Ovary (tissue), 10 donors: Measurements from ENCODE around the gene PNMT. TPM values are rescaled to one million over a fixed set of nuclear protein-coding genes. Genes with fewer than 3 reads are reported as not detected.

ENCODE experiments used
- DNase-seq, 5 donors: peaks; one replicate each; pipeline ENCODE4 v3.0.0-alpha.2; 2019 to 2020
- H3K27ac ChIP-seq, 2 donors: fragments of 200-600 bp; one replicate each; pipeline versions ENCODE4 v1.5.1 to v1.8.0; 2019 to 2022
- H3K27me3 ChIP-seq: fragments of 200-600 bp; one replicate; pipeline ENCODE4 v1.8.0; 2022
- H3K36me3 ChIP-seq: fragments of 200-600 bp; sonication (generic); one replicate; pipeline ENCODE4 v1.5.1; 2019
- H3K4me1 ChIP-seq: one replicate; pipeline ENCODE4 v1.8.1; 2013; ENCODE audit warnings: mild to moderate bottlenecking, moderate library complexity; ENCODE audit not compliant: insufficient read depth
- H3K4me3 ChIP-seq: fragments of 200-600 bp; sonication (generic); one replicate; pipeline ENCODE4 v1.5.1; 2017
- H3K9me3 ChIP-seq, 2 donors: fragments of 200-600 bp in 1 of 2; sonication (generic) in 1 of 2; one replicate each; pipeline versions ENCODE4 v1.5.1 to v1.8.1; 2013 to 2019; ENCODE audit warnings: mild to moderate bottlenecking in 1 of 2, moderate library complexity in 1 of 2
- EP300 ChIP-seq: sonication (generic); formaldehyde crosslinking; IDR thresholded peaks from one replicate; pipeline ENCODE4 v1.6.1; 2017; ENCODE audit warnings: antibody characterized with exemption
- POLR2A ChIP-seq: fragments of 450-650 bp; IDR thresholded peaks from one replicate; pipeline ENCODE4 v1.6.1; 2017; ENCODE audit warnings: antibody characterized with exemption, mild to moderate bottlenecking, moderate library complexity
- WGBS, 3 donors: extraction: QIAGEN DNeasy Blood & Tissue Kit in 1 of 3; methylation state at CpG; one replicate each; pipeline versions ENCODE4 v1.1.5 to v1.1.7; 2013 to 2017; 5-methylcytosine and 5-hydroxymethylcytosine counted together
- intact Hi-C, 4 donors: fragments of 100-400 bp; cut with DNase I; formaldehyde crosslinking; loops; one replicate each; pipeline versions ENCODE4 v1.11.0 to v1.15.1; 2022 to 2023
- long read RNA-seq, 3 donors: library from polyadenylated mRNA in 2 of 3; unstranded in 2 of 3; transcript quantifications; one replicate each; pipeline ENCODE4 v2.0.0 and lab custom pipeline, GENCODE V29; 2021 to 2026
- polyA plus RNA-seq, 2 donors: library from polyadenylated mRNA; stranded (reverse); fragments of 200-250 nt in 1 of 2; fragments of 350-450 nt in 1 of 2; fragmentation: Illumina TruSeq in 1 of 2; extraction: RNeasy Lipid Tissue Mini Kit (QIAGEN cat#74804) in 1 of 2; gene quantifications; one replicate each; pipeline ENCODE4 v1.2.3, GENCODE V29; 2013 to 2014
- total RNA-seq, 7 donors: library from RNA; depleted of rRNA in 2 of 7; stranded (reverse); fragments of >200 nt in 2 of 7; fragmentation: NEBNext Ultra II Directional in 3 of 7; extraction: Animal tissue kit (Norgen Biotek cat#: 25700) in 3 of 7; gene quantifications; one replicate each; pipeline versions ENCODE4 v1.1.0 to v1.2.4, GENCODE V29; 2016 to 2023
- TF ChIP-seq, protein P1 (sequence below), 3 donors: fragments of 450-650 bp in 2 of 3; fragments of 200-600 bp in 1 of 3; IDR thresholded peaks; one replicate each; pipeline versions ENCODE4 v1.5.1 to v1.8.0; 2016 to 2022; ENCODE audit warnings: antibody characterized with exemption in 3 of 3, mild to moderate bottlenecking in 1 of 3
- donor health status: DM: no; HTN: no; CAD: no; lungs with moderate emphysema.
- donor health status: DM: no; HTN: no; CAD: no.
- donor health status: Bipolar disorder and iron deficiency.
- donor health status: DM: yes; HTN: yes; CAD: no.
- donor health status: DM: no; HTN: no; CAD: no.
- donor health status: DM: yes; HTN: yes; CAD: no.

Gene PNMT
- total RNA-seq (1 to 10 TPM in 5 of 7 donors, under 1 TPM in 1, not detected in 1; 0.60 to 5.1 (median 1.4) TPM), polyA plus RNA-seq (1 to 10 TPM in 1 of 2 donors, not detected in 1; 1.1 TPM)
- long read RNA-seq, donor 1: 0 reads
- long read RNA-seq, donor 2, partial matches to known transcripts: 0 of 3 reads
- long read RNA-seq, donor 2, other reads (novel, unspliced or antisense): 0 of 3 reads
- long read RNA-seq, donor 3: 0 reads

- Histone ChIP-seq H3K9me3 (no peaks in the 10 kb centered on the region), H3K27me3 (no peaks in the 10 kb centered on the region), H3K36me3 (no peaks in the 10 kb centered on the region), H3K27ac (no peak within 1 kb of the TSS), H3K4me3 (peak within 1 kb of the TSS; percentile 32), H3K4me1 (peaks cover 4% of the 10 kb centered on the region)
- intact Hi-C loops: loop anchor here in 1 of 4 donors (5.0 kb wide), 1 partner anchor 46 kb away; no protein-coding TSS in a partner anchor
- peak; percentile 62 to 81 (median 65) for DNase-seq
- TF ChIP-seq POLR2A (no peak), EP300 (no peak)
- TF ChIP-seq, protein P1, sequence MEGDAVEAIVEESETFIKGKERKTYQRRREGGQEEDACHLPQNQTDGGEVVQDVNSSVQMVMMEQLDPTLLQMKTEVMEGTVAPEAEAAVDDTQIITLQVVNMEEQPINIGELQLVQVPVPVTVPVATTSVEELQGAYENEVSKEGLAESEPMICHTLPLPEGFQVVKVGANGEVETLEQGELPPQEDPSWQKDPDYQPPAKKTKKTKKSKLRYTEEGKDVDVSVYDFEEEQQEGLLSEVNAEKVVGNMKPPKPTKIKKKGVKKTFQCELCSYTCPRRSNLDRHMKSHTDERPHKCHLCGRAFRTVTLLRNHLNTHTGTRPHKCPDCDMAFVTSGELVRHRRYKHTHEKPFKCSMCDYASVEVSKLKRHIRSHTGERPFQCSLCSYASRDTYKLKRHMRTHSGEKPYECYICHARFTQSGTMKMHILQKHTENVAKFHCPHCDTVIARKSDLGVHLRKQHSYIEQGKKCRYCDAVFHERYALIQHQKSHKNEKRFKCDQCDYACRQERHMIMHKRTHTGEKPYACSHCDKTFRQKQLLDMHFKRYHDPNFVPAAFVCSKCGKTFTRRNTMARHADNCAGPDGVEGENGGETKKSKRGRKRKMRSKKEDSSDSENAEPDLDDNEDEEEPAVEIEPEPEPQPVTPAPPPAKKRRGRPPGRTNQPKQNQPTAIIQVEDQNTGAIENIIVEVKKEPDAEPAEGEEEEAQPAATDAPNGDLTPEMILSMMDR (IDR thresholded peaks at IDR 0.05): peak in 2 of 3 donors; percentile 64 to 65
- WGBS, 3 donors: 2 to 3% (median 2%) methylated on average over 85 of the region's 85 CpGs
Observed at GRCh38 chr17:39667945-39668924, at the start of gene PNMT. Gene PNMT (plus strand): TSS chr17:39668453. CDS start chr17:39668476, 23 bp downstream.

DNA sequence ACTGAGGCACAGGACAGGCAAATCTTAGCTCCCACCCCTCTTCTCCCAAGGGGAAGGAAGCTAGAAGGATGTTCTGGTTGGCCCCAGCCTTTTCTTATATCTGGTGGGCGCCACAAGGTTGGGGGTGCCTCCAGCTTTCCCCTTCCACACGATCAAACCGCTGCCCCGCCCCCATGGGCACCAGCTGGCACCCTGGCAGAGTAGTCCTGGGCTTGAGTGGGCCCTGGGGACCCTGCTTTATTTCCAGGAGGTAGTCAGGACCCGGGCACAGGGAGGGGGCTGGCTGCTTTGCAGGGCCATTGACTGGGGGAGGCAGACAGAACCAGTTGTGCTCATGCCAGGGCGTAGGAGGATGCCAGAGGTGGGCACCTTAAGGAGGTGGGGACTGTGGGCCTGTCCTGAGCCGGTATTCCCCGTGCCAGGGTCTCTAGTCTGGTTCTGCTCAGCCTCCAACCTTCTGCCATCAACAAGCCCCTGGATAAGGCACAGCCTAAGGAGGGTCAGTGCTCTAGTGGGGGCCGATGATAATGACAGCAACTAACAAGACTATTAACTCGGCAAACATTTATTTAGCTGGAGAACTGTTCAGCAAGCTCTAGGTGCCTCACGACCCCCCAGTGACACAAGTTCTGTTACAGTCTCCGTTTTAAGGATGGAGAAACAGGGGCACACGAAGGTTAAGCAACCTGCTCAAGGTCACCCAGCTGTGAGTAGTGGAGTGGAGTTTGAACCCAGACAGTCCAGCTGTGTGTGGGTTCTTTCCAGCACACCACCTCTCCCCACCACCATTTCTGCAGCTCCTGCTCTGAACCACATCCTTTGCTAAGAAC is 49.1 kb upstream of the PNMT start:
- Histone ChIP-seq H3K4me1 (peaks cover 4% of the 10 kb centered on the region), H3K4me3 (no peak overlapping the region), H3K36me3 (no peaks in the 10 kb centered on the region), H3K27ac (no peak overlapping the region), H3K9me3 (no peaks in the 10 kb centered on the region), H3K27me3 (no peaks in the 10 kb centered on the region)
- intact Hi-C loops: no loop called here
- DNase-seq: no peak
- TF ChIP-seq EP300: no peak
- TF ChIP-seq, protein P1 (IDR thresholded peaks at IDR 0.05): no peak
- no peak for TF ChIP-seq POLR2A
- 32 to 38% (median 36%) methylated on average over 13 of the region's 13 CpGs for WGBS, 3 donors

GRCh38 chr17:39619786-39620101 is 48.5 kb upstream of the PNMT start:
- no peaks in the 10 kb centered on the region for H3K27me3 ChIP-seq
- intact Hi-C loops: loop anchor here (5.0 to 10.0 kb wide), 4 partner anchors 48 to 133 kb away; partner anchors contain the start of genes PNMT (in 1 of the 4) and TCAP (in 1 of the 4)
- no peak overlapping the region for H3K27ac ChIP-seq
- 50 to 68% (median 53%) methylated on average over 1 of the region's 1 CpG for WGBS, 3 donors
- no peak for TF ChIP-seq POLR2A
- TF ChIP-seq, protein P1 (IDR thresholded peaks at IDR 0.05): no peak
- TF ChIP-seq EP300: no peak
- H3K4me1 ChIP-seq: peaks cover 4% of the 10 kb centered on the region
- H3K9me3 ChIP-seq: no peaks in the 10 kb centered on the region
- no peak for DNase-seq
- H3K4me3 ChIP-seq: no peak overlapping the region
- H3K36me3 ChIP-seq: no peaks in the 10 kb centered on the region
